Measurements from ENCODE around the gene FKBP1C. TPM values are rescaled to one million over a fixed set of nuclear protein-coding genes. Genes with fewer than 3 reads are reported as not detected.
"Not testable (repeated sequence)": the region's sequence is repeated elsewhere in the genome, so short reads cannot be mapped to it uniquely, and the experiment has no call there.

FKBP1C gene
- total RNA-seq, 3 donors from 2014 or later (not counting 1 experiment from before 2014, with no cell fraction given): 0.75 to 1.2 TPM; not detected in 1

- Mint-ChIP-seq H3K4me1 (no peaks in the 10 kb centered on the region), H3K36me3 (no peaks in the 10 kb centered on the region), H3K27me3 (ENCODE audit: low read depth in 2 of 2) (no peaks in the 10 kb centered on the region), H3K9me3 (peaks cover 7 to 21% of the 10 kb centered on the region in 2 donors), H3K4me3 (no peak overlapping the region), H3K27ac (no peak overlapping the region)
- H3K9me3 ChIP-seq (ENCODE audit: control insufficient read depth, insufficient read depth, low read length): peaks cover 2% of the 10 kb centered on the region
- ATAC-seq (no peak), DNase-seq (no peak)
- intact Hi-C loops (cut with micrococcal nuclease): no loop called here
- no peaks in the 10 kb centered on the region for H3K36me3 ChIP-seq (ENCODE audit: control insufficient read depth, insufficient read depth, low read length)
- no peak for TF ChIP-seq CTCF (IDR thresholded peaks at IDR 0.05)
- no peaks in the 10 kb centered on the region for H3K27me3 ChIP-seq (ENCODE audit: control insufficient read depth, insufficient read depth, low read length)
- H3K27ac ChIP-seq (ENCODE audit: low read length): no peak overlapping the region
- no peak overlapping the region for H3K4me3 ChIP-seq (ENCODE audit: low read length)
- no peaks in the 10 kb centered on the region for H3K4me1 ChIP-seq (ENCODE audit: control insufficient read depth, insufficient read depth, low read length)
Observed at GRCh38 chr6:63197741-63198140, 13.5 kb upstream of the FKBP1C start.

- no peaks in the 10 kb centered on the region for H3K36me3 Mint-ChIP-seq
- H3K4me1 ChIP-seq (ENCODE audit: control insufficient read depth, insufficient read depth, low read length): no peaks in the 10 kb centered on the region
- H3K9me3 ChIP-seq (ENCODE audit: control insufficient read depth, insufficient read depth, low read length): peaks cover 5% of the 10 kb centered on the region
- H3K27me3 ChIP-seq (ENCODE audit: control insufficient read depth, insufficient read depth, low read length): no peaks in the 10 kb centered on the region
- intact Hi-C loops (cut with micrococcal nuclease): no loop called here
- H3K27me3 Mint-ChIP-seq (ENCODE audit: low read depth in 2 of 2): no peaks in the 10 kb centered on the region
- H3K4me1 Mint-ChIP-seq: no peaks in the 10 kb centered on the region
- no peak for DNase-seq
- 63% methylated on average over 1 of the region's 2 CpGs for WGBS (ENCODE audit: insufficient coverage)
- peaks cover 5 to 10% of the 10 kb centered on the region in 2 donors for H3K9me3 Mint-ChIP-seq
- H3K4me3 ChIP-seq (ENCODE audit: low read length): no peak overlapping the region
- H3K27ac Mint-ChIP-seq: no peak overlapping the region
- H3K36me3 ChIP-seq (ENCODE audit: control insufficient read depth, insufficient read depth, low read length): no peaks in the 10 kb centered on the region
- H3K27ac ChIP-seq (ENCODE audit: low read length): no peak overlapping the region
- no peak for ATAC-seq
- no peak for TF ChIP-seq CTCF (IDR thresholded peaks at IDR 0.05)
- no peak overlapping the region for H3K4me3 Mint-ChIP-seq
Observed at GRCh38 chr6:63213325-63213724, 2.1 kb downstream of the FKBP1C start.

GRCh38 chr6:63214816-63215215 lies 3.5 kb downstream of the FKBP1C start:
- no peak for ATAC-seq
- H3K4me3 Mint-ChIP-seq: no peak overlapping the region
- 38% methylated on average over 3 of the region's 3 CpGs for WGBS (ENCODE audit: insufficient coverage)
- H3K4me1 Mint-ChIP-seq: no peaks in the 10 kb centered on the region
- no peak overlapping the region for H3K27ac ChIP-seq (ENCODE audit: low read length)
- no peak for DNase-seq
- no peak overlapping the region for H3K27ac Mint-ChIP-seq
- H3K4me3 ChIP-seq (ENCODE audit: low read length): no peak overlapping the region
- no peaks in the 10 kb centered on the region for H3K27me3 Mint-ChIP-seq (ENCODE audit: low read depth in 2 of 2)
- no peaks in the 10 kb centered on the region for H3K36me3 Mint-ChIP-seq
- no peaks in the 10 kb centered on the region for H3K4me1 ChIP-seq (ENCODE audit: control insufficient read depth, insufficient read depth, low read length)
- peaks cover 5% of the 10 kb centered on the region for H3K9me3 ChIP-seq (ENCODE audit: control insufficient read depth, insufficient read depth, low read length)
- H3K27me3 ChIP-seq (ENCODE audit: control insufficient read depth, insufficient read depth, low read length): no peaks in the 10 kb centered on the region
- TF ChIP-seq CTCF (IDR thresholded peaks at IDR 0.05): no peak
- peaks cover 5 to 12% of the 10 kb centered on the region in 2 donors for H3K9me3 Mint-ChIP-seq
- no peaks in the 10 kb centered on the region for H3K36me3 ChIP-seq (ENCODE audit: control insufficient read depth, insufficient read depth, low read length)
- intact Hi-C loops (cut with micrococcal nuclease): no loop called here

DNA sequence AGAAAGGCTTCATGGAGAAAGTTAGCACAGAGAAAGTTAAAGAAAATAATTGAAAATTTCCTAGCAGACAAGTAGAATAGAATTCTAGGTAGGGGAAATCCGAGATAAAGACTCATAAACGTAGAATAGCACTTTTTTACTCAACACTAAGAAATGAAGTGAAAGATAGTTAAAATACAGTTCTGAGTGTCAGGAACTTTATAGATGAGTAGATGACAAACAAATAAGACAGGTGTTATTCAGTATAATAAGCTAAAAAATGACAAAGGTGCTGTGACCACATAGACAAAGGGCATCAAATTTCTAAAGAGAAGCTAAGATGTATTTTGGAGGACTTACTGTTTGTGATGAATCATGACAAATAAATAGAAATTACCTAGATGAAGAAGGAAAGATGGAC lies 12.9 kb downstream of the FKBP1C start:
- H3K36me3 ChIP-seq (ENCODE audit: control insufficient read depth, insufficient read depth, low read length): no peaks in the 10 kb centered on the region
- WGBS (ENCODE audit: insufficient coverage): no CpG with 5 or more reads among the region's 2 CpGs
- H3K36me3 Mint-ChIP-seq: no peaks in the 10 kb centered on the region
- no peaks in the 10 kb centered on the region for H3K4me1 Mint-ChIP-seq
- no peaks in the 10 kb centered on the region for H3K27me3 Mint-ChIP-seq (ENCODE audit: low read depth in 2 of 2)
- DNase-seq: no peak
- H3K4me3 ChIP-seq (ENCODE audit: low read length): no peak overlapping the region
- H3K4me3 Mint-ChIP-seq: no peak overlapping the region
- no peak overlapping the region for H3K27ac ChIP-seq (ENCODE audit: low read length)
- no peak for TF ChIP-seq CTCF (IDR thresholded peaks at IDR 0.05)
- H3K9me3 ChIP-seq (ENCODE audit: control insufficient read depth, insufficient read depth, low read length): no peaks in the 10 kb centered on the region
- no peak for ATAC-seq
- H3K9me3 Mint-ChIP-seq: peaks cover 4 to 7% of the 10 kb centered on the region in 2 donors
- no peak overlapping the region for H3K27ac Mint-ChIP-seq
- H3K27me3 ChIP-seq (ENCODE audit: control insufficient read depth, insufficient read depth, low read length): no peaks in the 10 kb centered on the region
- intact Hi-C loops (cut with micrococcal nuclease): no loop called here
- no peaks in the 10 kb centered on the region for H3K4me1 ChIP-seq (ENCODE audit: control insufficient read depth, insufficient read depth, low read length)

GRCh38 chr6:63225987-63226386 lies 14.7 kb downstream of the FKBP1C start:
- H3K27ac ChIP-seq (ENCODE audit: low read length); H3K9me3 Mint-ChIP-seq; H3K36me3 ChIP-seq (ENCODE audit: control insufficient read depth, insufficient read depth, low read length); H3K36me3 Mint-ChIP-seq; intact Hi-C loops (cut with micrococcal nuclease); H3K4me3 Mint-ChIP-seq; H3K27ac Mint-ChIP-seq; DNase-seq; H3K9me3 ChIP-seq (ENCODE audit: control insufficient read depth, insufficient read depth, low read length); H3K4me1 ChIP-seq (ENCODE audit: control insufficient read depth, insufficient read depth, low read length); H3K4me1 Mint-ChIP-seq; H3K4me3 ChIP-seq (ENCODE audit: low read length); H3K27me3 Mint-ChIP-seq (ENCODE audit: low read depth in 2 of 2); H3K27me3 ChIP-seq (ENCODE audit: control insufficient read depth, insufficient read depth, low read length); ATAC-seq: not testable (repeated sequence)
- no CpG with 5 or more reads among the region's 4 CpGs for WGBS (ENCODE audit: insufficient coverage)
